OCI-LY3 (cell line): ENCODE measurements around the gene PACSIN2.

Experiments used
- CTCF ChIP-seq: fragments of 200-600, 300-600 bp; sonication (generic); IDR thresholded peaks from 2 replicates; pipeline ENCODE4 v1.5.1; 2014; ENCODE audit warnings: antibody characterized with exemption, low read length, low read depth
- EZH2phosphoT487 ChIP-seq: fragments of 200-600 bp; shearing (Covaris generic); IDR thresholded peaks from 2 replicates; pipeline ENCODE4 v1.6.1; 2018; ENCODE audit warnings: antibody characterized with exemption, mixed run types, low read depth

- TF ChIP-seq CTCF (no peak), EZH2phosphoT487 (no peak)
Measured at GRCh38 chr22:42969348-42969975, 45.5 kb downstream of the PACSIN2 start.
